Sigmoid colon (tissue), 4 donors: ENCODE measurements around the gene CHTF18.

Experiments
- CTCF ChIP-seq, 4 experiments: fragments of 450-650 bp in 3 of 4; fragments of 200-600 bp in 1 of 4; IDR thresholded peaks; one replicate each; pipeline ENCODE4 v1.5.1; 2016 to 2019; ENCODE audit warnings: antibody characterized with exemption in 4 of 4, mild to moderate bottlenecking in 3 of 4, moderate library complexity in 2 of 4
- EP300 ChIP-seq, 4 donors: sonication (generic); formaldehyde crosslinking; IDR thresholded peaks; one replicate each; pipeline ENCODE4 v1.6.1; 2017; ENCODE audit warnings: antibody characterized with exemption in 4 of 4
- POLR2A ChIP-seq, 2 donors: fragments of 450-650 bp; IDR thresholded peaks; one replicate each; pipeline ENCODE4 v1.6.1; 2016; ENCODE audit warnings: antibody characterized with exemption in 2 of 2, mild to moderate bottlenecking in 2 of 2, moderate library complexity in 2 of 2
- POLR2AphosphoS5 ChIP-seq, 4 donors: sonication (generic); formaldehyde crosslinking; IDR thresholded peaks; one replicate each; pipeline ENCODE4 v1.6.1; 2017; ENCODE audit warnings: antibody characterized with exemption in 4 of 4

GRCh38 chr16:759110-759910 is 29.1 kb upstream of the CHTF18 start:
- TF ChIP-seq POLR2A (IDR thresholded peaks at IDR 0.05) (no peak), CTCF (IDR thresholded peaks at IDR 0.05) (no peak), EP300 (IDR thresholded peaks at IDR 0.05) (no peak), POLR2AphosphoS5 (IDR thresholded peaks at IDR 0.05) (no peak)
